ENCODE results near the gene EXOC3.

- TF ChIP-seq EZH2 (IDR thresholded peaks at IDR 0.05; ENCODE audit: borderline replicate concordance, low read length) (no peak), CTCF (IDR thresholded peaks at IDR 0.05; ENCODE audit: low read length) (no peak)
Observed at GRCh38 chr5:438481-438981, 4.4 kb upstream of the EXOC3 start.

All from OCI-LY1 (cell line).